CMK (cell line): ENCODE measurements around the gene ISOC2.

Source experiments
- DNase-seq: peaks from one replicate; pipeline ENCODE4 v3.0.0-alpha.2; 2010; ENCODE audit warnings: low read depth

ISOC2 gene

GRCh38 chr19:55477905-55478304, 16.5 kb upstream of the ISOC2 start:
- no peak for DNase-seq

- peak; percentile 97 for DNase-seq
Observed at GRCh38 chr19:55476100-55476775, 14.8 kb upstream of the ISOC2 start, which contains the start of gene ZNF628. TSS of gene ZNF628 (plus strand) at chr19:55476617. CDS start at chr19:55479911, 3,294 bp downstream.

- no peak for DNase-seq
Observed at GRCh38 chr19:55474269-55475265, 13.1 kb upstream of the ISOC2 start.

- DNase-seq, result no peak
Observed at GRCh38 chr19:55473225-55474012, 12.0 kb upstream of the ISOC2 start.

GRCh38 chr19:55472463-55472862, 11.0 kb upstream of the ISOC2 start:
- DNase-seq, result no peak

- DNase-seq, result no peak
Observed at GRCh38 chr19:55471266-55471665, 9.8 kb upstream of the ISOC2 start.

- no peak for DNase-seq
Observed at GRCh38 chr19:55468054-55468393, 6.6 kb upstream of the ISOC2 start.

- DNase-seq, result no peak
Observed at GRCh38 chr19:55467236-55468053, 6.0 kb upstream of the ISOC2 start.

GRCh38 chr19:55466241-55466614, 4.8 kb upstream of the ISOC2 start:
- no peak for DNase-seq

GRCh38 chr19:55465460-55466240, 4.2 kb upstream of the ISOC2 start:
- no peak for DNase-seq

- DNase-seq, result no peak
Observed at GRCh38 chr19:55464662-55465054, 3.2 kb upstream of the ISOC2 start, which contains the start of gene C19orf85. TSS of gene C19orf85 (minus strand) at chr19:55464751. CDS start at chr19:55464554, 197 bp downstream.

- no peak for DNase-seq
Observed at GRCh38 chr19:55464039-55464661, 2.7 kb upstream of the ISOC2 start.

GRCh38 chr19:55463583-55464031, 2.2 kb upstream of the ISOC2 start:
- no peak for DNase-seq

GRCh38 chr19:55462722-55463121, 1.3 kb upstream of the ISOC2 start:
- DNase-seq, result no peak

- peak; percentile 77 for DNase-seq
Observed at GRCh38 chr19:55461974-55462626, 658 bp upstream of the ISOC2 start.

- DNase-seq, result peak; percentile 75
Observed at GRCh38 chr19:55460670-55461258, 678 bp downstream of the ISOC2 start.

- DNase-seq, result no peak
Observed at GRCh38 chr19:55459950-55460657, 1.3 kb downstream of the ISOC2 start.

GRCh38 chr19:55459551-55459949, 1.9 kb downstream of the ISOC2 start:
- no peak for DNase-seq
